MM.1S (cell line): ENCODE results near the gene ACAP1.

Source experiments
- CTCF ChIP-seq: fragments of 300-600 bp; sonication (generic); IDR thresholded peaks from 2 replicates; pipeline ENCODE4 v1.5.1; 2016; ENCODE audit warnings: antibody characterized with exemption, low read length, mixed read lengths
- EZH2 ChIP-seq: fragments of 300-600 bp; sonication (generic); optimal IDR thresholded peaks from 2 replicates; pipeline ENCODE3; 2017; ENCODE audit warnings: low read depth, mild to moderate bottlenecking, antibody characterized with exemption, low read length, mixed read lengths
- EZH2phosphoT487 ChIP-seq: fragments of 300-600 bp; sonication (generic); IDR thresholded peaks from 2 replicates; pipeline ENCODE4 v1.6.1; 2018; ENCODE audit warnings: antibody characterized with exemption, low read length

GRCh38 chr17:7336240-7337175 is at the start of gene ACAP1:
- TF ChIP-seq CTCF (no peak), EZH2 (no peak), EZH2phosphoT487 (no peak)
